A549 treated with AZD9567 at 1 μM for 4 hours (cell line): Measurements from ENCODE around the gene HMGCS2. TPM values are rescaled to one million over a fixed set of nuclear protein-coding genes. Genes with fewer than 3 reads are reported as not detected.

ENCODE experiments used
- total RNA-seq: library from RNA; stranded (reverse); fragments of 200-300 nt; extraction: Qiagen RNA extraction; gene quantifications from 5 replicates; pipeline ENCODE4 v1.2.3, GENCODE V29; 2022; ENCODE audit not compliant: insufficient read depth

HMGCS2 gene
- not detected in 5 replicates for total RNA-seq

DNA sequence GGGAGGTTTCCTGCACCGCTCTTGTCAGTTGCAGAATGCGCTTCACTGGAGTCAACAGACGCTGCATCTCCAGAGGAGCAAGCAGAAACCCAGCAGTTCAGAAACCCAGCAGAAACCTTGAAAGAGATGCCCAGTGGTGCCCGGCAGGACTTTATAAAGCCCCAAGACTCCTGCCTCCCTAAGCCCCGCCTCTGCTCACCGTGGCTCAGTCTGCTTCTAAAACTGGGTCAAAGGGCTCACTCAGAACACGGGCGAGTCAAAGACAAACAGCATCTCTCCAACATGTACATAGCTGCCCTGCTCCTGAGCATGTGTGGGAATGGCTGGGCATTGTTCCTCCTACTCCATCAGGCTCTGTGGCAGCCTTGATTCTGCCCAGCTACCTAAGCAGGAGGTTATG is at the start of gene HMGCS2:
Gene HMGCS2, minus strand, starts transcription at position 128 of the 400 bp plus-strand sequence. Its CDS starts 61 bp downstream, at position 67.

DNA sequence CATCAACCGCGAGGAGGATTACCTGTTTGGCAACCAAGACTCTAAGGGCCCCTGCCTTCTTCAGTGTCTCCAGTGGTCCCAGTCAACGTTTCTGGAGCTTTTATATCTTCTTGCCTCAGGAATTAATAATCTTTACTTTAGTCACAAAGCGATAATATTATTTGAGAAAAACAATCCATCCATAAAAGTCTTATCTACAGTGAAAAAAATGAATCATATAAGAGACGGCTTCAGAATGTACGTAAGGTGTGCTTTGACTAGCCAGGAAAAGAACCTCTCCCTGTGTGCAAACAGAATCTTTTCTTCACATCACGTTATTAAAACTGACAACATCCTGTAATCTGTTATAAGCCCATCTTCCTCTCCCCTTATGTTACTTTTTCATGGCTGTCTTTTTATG is 42.7 kb upstream of the HMGCS2 start, which contains the start of gene REG4:
Gene REG4, minus strand, starts transcription at position 74 of the 400 bp plus-strand sequence. CDS start 2,691 bp downstream, outside the sequence.

DNA sequence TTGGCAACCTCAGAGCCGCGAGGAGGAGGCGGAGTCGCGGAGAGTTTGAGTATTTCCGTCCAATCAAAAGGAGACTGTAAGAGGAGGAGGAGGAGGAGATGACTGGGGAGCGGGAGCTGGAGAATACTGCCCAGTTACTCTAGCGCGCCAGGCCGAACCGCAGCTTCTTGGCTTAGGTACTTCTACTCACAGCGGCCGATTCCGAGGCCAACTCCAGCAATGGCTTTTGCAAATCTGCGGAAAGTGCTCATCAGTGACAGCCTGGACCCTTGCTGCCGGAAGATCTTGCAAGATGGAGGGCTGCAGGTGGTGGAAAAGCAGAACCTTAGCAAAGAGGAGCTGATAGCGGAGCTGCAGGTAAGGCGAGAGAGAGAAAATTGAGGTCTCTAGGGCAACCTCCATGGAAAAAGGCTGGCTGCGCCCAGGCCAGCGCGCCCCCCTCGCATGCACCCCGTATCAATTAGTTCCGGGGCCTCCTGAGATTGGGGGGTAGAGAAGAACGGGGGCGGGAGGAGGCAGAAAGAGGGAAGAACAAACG is 56.8 kb downstream of the HMGCS2 start, which contains the start of gene PHGDH:
Gene PHGDH, plus strand, starts transcription at position 131 of the 538 bp plus-strand sequence. Its CDS starts 89 bp downstream, at position 220.

Other genes with a start within 250 kb of the HMGCS2 start
- gene ZNF697, start 120.6 kb downstream of the HMGCS2 start, total RNA-seq: 1.6 to 1.9 TPM (median 1.7 TPM) in 5 replicates
- gene PHGDH, start 57.0 kb downstream of the HMGCS2 start, total RNA-seq: 66.9 to 103 TPM (median 91.7 TPM) in 5 replicates
- gene REG4, start 42.6 kb upstream of the HMGCS2 start, total RNA-seq: not detected in 5 replicates
- not detected in 5 replicates for gene ADAM30, start 127.6 kb upstream of the HMGCS2 start, total RNA-seq